ENCODE data around the gene ELOF1. TPM values are rescaled to one million over a fixed set of nuclear protein-coding genes. Genes with fewer than 3 reads are reported as not detected.

Gene ELOF1
- total RNA-seq, 1 donor from 2014 or later, result 78.8 TPM

DNA sequence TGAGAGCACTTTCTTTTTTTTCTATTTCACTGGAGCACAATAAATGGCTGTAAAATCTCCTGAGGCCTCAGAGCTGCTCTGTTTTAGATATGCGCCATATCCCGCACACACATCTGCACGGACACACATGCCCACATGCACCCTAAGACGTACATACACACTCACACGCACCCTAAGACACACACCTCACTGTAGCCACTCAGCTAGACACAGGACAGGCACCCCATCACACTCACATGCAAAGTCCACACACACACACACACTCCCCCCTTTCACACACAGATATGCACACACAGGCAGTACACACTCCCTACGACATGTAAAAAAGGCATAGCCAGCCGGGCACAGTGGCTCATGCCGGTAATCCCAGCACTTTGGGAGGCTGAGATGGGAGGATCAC, 8.8 kb downstream of the ELOF1 start:
- no peak for TF ChIP-seq EZH2 (IDR thresholded peaks at IDR 0.05; ENCODE audit: insufficient read depth, low read length)
- TF ChIP-seq, protein P1, sequence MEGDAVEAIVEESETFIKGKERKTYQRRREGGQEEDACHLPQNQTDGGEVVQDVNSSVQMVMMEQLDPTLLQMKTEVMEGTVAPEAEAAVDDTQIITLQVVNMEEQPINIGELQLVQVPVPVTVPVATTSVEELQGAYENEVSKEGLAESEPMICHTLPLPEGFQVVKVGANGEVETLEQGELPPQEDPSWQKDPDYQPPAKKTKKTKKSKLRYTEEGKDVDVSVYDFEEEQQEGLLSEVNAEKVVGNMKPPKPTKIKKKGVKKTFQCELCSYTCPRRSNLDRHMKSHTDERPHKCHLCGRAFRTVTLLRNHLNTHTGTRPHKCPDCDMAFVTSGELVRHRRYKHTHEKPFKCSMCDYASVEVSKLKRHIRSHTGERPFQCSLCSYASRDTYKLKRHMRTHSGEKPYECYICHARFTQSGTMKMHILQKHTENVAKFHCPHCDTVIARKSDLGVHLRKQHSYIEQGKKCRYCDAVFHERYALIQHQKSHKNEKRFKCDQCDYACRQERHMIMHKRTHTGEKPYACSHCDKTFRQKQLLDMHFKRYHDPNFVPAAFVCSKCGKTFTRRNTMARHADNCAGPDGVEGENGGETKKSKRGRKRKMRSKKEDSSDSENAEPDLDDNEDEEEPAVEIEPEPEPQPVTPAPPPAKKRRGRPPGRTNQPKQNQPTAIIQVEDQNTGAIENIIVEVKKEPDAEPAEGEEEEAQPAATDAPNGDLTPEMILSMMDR (IDR thresholded peaks at IDR 0.05; ENCODE audit: insufficient read depth, low read depth, low read length), result no peak
- Histone ChIP-seq H3K79me2 (ENCODE audit: insufficient read depth, low read length) (peaks cover 2% of the 10 kb centered on the region), H3K4me3 (ENCODE audit: insufficient read depth, low read depth, low read length) (no peak overlapping the region), H3K27me3 (ENCODE audit: insufficient read depth, low read length) (no peaks in the 10 kb centered on the region), H3K4me2 (ENCODE audit: low read length) (no peak overlapping the region), H3K27ac (ENCODE audit: low read depth, low read length) (no peak overlapping the region), H3K36me3 (ENCODE audit: insufficient read depth, low read length) (peaks cover 10% of the 10 kb centered on the region), H4K20me1 (ENCODE audit: insufficient read depth, low read length) (peaks cover 26% of the 10 kb centered on the region), H3K9ac (ENCODE audit: low read length) (no peak overlapping the region), H3K4me1 (ENCODE audit: insufficient read depth, low read length) (peaks cover 4% of the 10 kb centered on the region), H3K9me3 (ENCODE audit: insufficient read depth, low read depth, low read length) (no peaks in the 10 kb centered on the region), H2AFZ (ENCODE audit: low read depth, low read length) (no peak overlapping the region)
- DNase-seq (ENCODE audit: low read depth), result no peak
- no peaks in the 10 kb centered on the region for H3K27me3 Mint-ChIP-seq (ENCODE audit: low read depth, unreplicated experiment)
- no peaks in the 10 kb centered on the region for H3K9me3 Mint-ChIP-seq (ENCODE audit: unreplicated experiment)
- H3K4me1 Mint-ChIP-seq (ENCODE audit: low read depth, unreplicated experiment), result peaks cover 7% of the 10 kb centered on the region
- FAIRE-seq, result no peak
- H3K4me3 Mint-ChIP-seq (ENCODE audit: unreplicated experiment), result peak overlapping the region; percentile 0
- H3K36me3 Mint-ChIP-seq (ENCODE audit: low read depth, unreplicated experiment), result peaks cover 14% of the 10 kb centered on the region
- H3K27ac Mint-ChIP-seq (ENCODE audit: unreplicated experiment), result no peak overlapping the region

DNA sequence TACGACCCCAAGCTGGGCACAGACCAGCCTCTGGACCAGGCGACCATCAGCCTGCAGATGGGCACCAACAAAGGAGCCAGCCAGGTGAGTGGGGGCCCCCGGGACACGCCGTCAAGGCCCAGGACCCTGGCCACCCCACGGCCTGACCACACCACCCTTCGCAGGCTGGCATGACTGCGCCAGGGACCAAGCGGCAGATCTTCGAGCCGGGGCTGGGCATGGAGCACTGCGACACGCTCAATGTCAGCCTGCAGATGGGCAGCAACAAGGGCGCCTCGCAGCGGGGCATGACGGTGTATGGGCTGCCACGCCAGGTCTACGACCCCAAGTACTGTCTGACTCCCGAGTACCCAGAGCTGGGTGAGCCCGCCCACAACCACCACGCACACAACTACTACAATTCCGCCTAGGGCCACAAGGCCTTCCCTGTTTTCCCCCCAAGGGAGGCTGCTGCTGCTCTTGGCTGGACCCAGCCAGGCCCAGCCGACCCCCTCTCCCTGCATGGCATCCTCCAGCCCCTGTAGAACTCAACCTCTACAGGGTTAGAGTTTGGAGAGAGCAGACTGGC, 9.6 kb downstream of the ELOF1 start:
- no peak overlapping the region for H3K27ac Mint-ChIP-seq (ENCODE audit: unreplicated experiment)
- DNase-seq (ENCODE audit: low read depth) (no peak), FAIRE-seq (no peak)
- Histone ChIP-seq H3K9ac (ENCODE audit: low read length) (no peak overlapping the region), H2AFZ (ENCODE audit: low read depth, low read length) (no peak overlapping the region), H3K4me3 (ENCODE audit: insufficient read depth, low read depth, low read length) (no peak overlapping the region), H3K4me2 (ENCODE audit: low read length) (no peak overlapping the region), H3K79me2 (ENCODE audit: insufficient read depth, low read length) (no peaks in the 10 kb centered on the region), H3K9me3 (ENCODE audit: insufficient read depth, low read depth, low read length) (no peaks in the 10 kb centered on the region), H3K36me3 (ENCODE audit: insufficient read depth, low read length) (peaks cover 10% of the 10 kb centered on the region), H4K20me1 (ENCODE audit: insufficient read depth, low read length) (peaks cover 26% of the 10 kb centered on the region), H3K27me3 (ENCODE audit: insufficient read depth, low read length) (no peaks in the 10 kb centered on the region), H3K27ac (ENCODE audit: low read depth, low read length) (no peak overlapping the region), H3K4me1 (ENCODE audit: insufficient read depth, low read length) (peaks cover 4% of the 10 kb centered on the region)
- no peak for TF ChIP-seq EZH2 (IDR thresholded peaks at IDR 0.05; ENCODE audit: insufficient read depth, low read length)
- TF ChIP-seq, protein P1 (IDR thresholded peaks at IDR 0.05; ENCODE audit: insufficient read depth, low read depth, low read length), result no peak
- H3K9me3 Mint-ChIP-seq (ENCODE audit: unreplicated experiment), result no peaks in the 10 kb centered on the region
- H3K27me3 Mint-ChIP-seq (ENCODE audit: low read depth, unreplicated experiment), result no peaks in the 10 kb centered on the region
- no peak overlapping the region for H3K4me3 Mint-ChIP-seq (ENCODE audit: unreplicated experiment)
- H3K4me1 Mint-ChIP-seq (ENCODE audit: low read depth, unreplicated experiment), result peaks cover 7% of the 10 kb centered on the region
- peaks cover 14% of the 10 kb centered on the region for H3K36me3 Mint-ChIP-seq (ENCODE audit: low read depth, unreplicated experiment)

DNA sequence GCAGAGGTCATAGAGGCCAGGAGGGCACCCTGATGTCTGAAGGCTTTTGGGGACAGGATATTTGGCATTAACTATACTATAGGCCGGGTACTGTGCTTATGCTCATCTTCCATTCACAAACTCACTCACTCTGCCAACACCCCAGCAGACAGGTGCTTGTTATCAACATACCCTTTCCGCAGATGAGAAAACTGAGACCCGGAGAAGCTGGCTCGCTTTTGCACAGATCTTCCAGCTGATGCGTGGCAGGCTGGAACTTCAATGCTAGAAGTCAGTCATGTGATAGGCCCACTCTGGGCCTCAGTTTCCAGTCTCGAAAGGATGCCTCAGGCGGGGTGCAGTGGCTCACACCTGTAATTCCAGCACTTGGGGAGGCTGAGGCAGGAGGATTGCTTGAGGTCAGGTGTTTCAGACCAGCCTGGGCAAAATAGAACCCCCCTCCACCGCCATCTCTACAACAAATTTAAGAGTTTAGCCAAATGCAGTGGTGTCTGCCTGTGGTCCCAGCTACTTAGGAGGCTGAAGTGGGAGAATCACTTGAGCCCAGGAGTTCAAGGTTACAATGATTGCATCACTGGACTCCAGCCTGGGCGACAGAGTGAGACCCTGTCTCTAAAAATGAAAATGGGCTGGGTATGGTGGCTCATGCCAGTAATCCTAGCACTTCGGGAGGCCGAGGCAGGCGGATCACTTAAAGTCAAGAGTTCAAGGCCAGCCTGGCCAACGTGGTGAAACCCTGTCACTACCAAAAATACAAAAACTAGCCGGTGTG, 10.9 kb downstream of the ELOF1 start:
- H3K4me3 Mint-ChIP-seq (ENCODE audit: unreplicated experiment), result no peak overlapping the region
- FAIRE-seq (no peak), DNase-seq (ENCODE audit: low read depth) (no peak)
- Histone ChIP-seq H3K36me3 (ENCODE audit: insufficient read depth, low read length) (peaks cover 10% of the 10 kb centered on the region), H3K4me1 (ENCODE audit: insufficient read depth, low read length) (peaks cover 4% of the 10 kb centered on the region), H3K9ac (ENCODE audit: low read length) (no peak overlapping the region), H2AFZ (ENCODE audit: low read depth, low read length) (no peak overlapping the region), H3K27ac (ENCODE audit: low read depth, low read length) (no peak overlapping the region), H3K79me2 (ENCODE audit: insufficient read depth, low read length) (no peaks in the 10 kb centered on the region), H3K4me2 (ENCODE audit: low read length) (no peak overlapping the region), H3K27me3 (ENCODE audit: insufficient read depth, low read length) (no peaks in the 10 kb centered on the region), H3K9me3 (ENCODE audit: insufficient read depth, low read depth, low read length) (no peaks in the 10 kb centered on the region), H4K20me1 (ENCODE audit: insufficient read depth, low read length) (peaks cover 14% of the 10 kb centered on the region), H3K4me3 (ENCODE audit: insufficient read depth, low read depth, low read length) (no peak overlapping the region)
- H3K27ac Mint-ChIP-seq (ENCODE audit: unreplicated experiment), result no peak overlapping the region
- H3K36me3 Mint-ChIP-seq (ENCODE audit: low read depth, unreplicated experiment), result peaks cover 13% of the 10 kb centered on the region
- TF ChIP-seq, protein P1 (IDR thresholded peaks at IDR 0.05; ENCODE audit: insufficient read depth, low read depth, low read length), result no peak
- no peak for TF ChIP-seq EZH2 (IDR thresholded peaks at IDR 0.05; ENCODE audit: insufficient read depth, low read length)
- no peaks in the 10 kb centered on the region for H3K27me3 Mint-ChIP-seq (ENCODE audit: low read depth, unreplicated experiment)
- H3K4me1 Mint-ChIP-seq (ENCODE audit: low read depth, unreplicated experiment), result peaks cover 7% of the 10 kb centered on the region
- no peaks in the 10 kb centered on the region for H3K9me3 Mint-ChIP-seq (ENCODE audit: unreplicated experiment)
